Left lung (tissue), 10 donors: Measurements from ENCODE around the gene POLD4. TPM values are rescaled to one million over a fixed set of nuclear protein-coding genes. Genes with fewer than 3 reads are reported as not detected.

ENCODE experiments used
- ATAC-seq: fragments of 200-7000 bp; cut with Tn5 transposase; one replicate; pipeline ENCODE4 v1.9.1; 2020; ENCODE audit warnings: moderate library complexity
- DNase-seq, 4 donors: peaks; one replicate each; pipeline ENCODE4 v3.0.0-alpha.2; 2013 to 2020
- H3K27ac ChIP-seq, 2 donors: fragments of 200-600 bp; sonication (generic) in 1 of 2; one replicate each; pipeline versions ENCODE4 v1.5.0 to v1.8.0; 2020 to 2021
- H3K27me3 ChIP-seq, 2 donors: fragments of 200-600 bp; sonication (generic) in 1 of 2; one replicate each; pipeline versions ENCODE4 v1.5.0 to v1.8.0; 2020 to 2021
- H3K36me3 ChIP-seq, 2 donors: fragments of 200-600 bp; sonication (generic) in 1 of 2; one replicate each; pipeline versions ENCODE4 v1.5.0 to v1.8.0; 2020 to 2021
- H3K4me1 ChIP-seq, 2 donors: fragments of 200-600 bp; one replicate each; pipeline ENCODE4 v1.8.0; 2021
- H3K4me3 ChIP-seq, 2 donors: fragments of 200-600 bp; sonication (generic) in 1 of 2; one replicate each; pipeline versions ENCODE4 v1.5.0 to v1.8.0; 2020 to 2021; ENCODE audit warnings: mild to moderate bottlenecking in 1 of 2
- H3K9me3 ChIP-seq, 2 donors: fragments of 200-600 bp; sonication (generic) in 1 of 2; one replicate each; pipeline versions ENCODE4 v1.5.0 to v1.8.0; 2020 to 2021
- CTCF ChIP-seq, 2 donors: fragments of 200-600 bp; sonication (generic) in 1 of 2; IDR thresholded peaks; one replicate each; pipeline versions ENCODE4 v1.5.0 to v1.8.0; 2021; ENCODE audit warnings: antibody characterized with exemption in 2 of 2
- intact Hi-C, 2 donors: fragments of 100-400 bp; cut with DNase I; formaldehyde crosslinking; loops; one replicate each; pipeline versions ENCODE4 v1.11.2 to v1.14.2; 2022
- polyA plus RNA-seq, 6 donors: library from polyadenylated mRNA; unstranded; fragments of 120-200 nt; gene quantifications; one replicate each; pipeline ENCODE4 v1.2.1, GENCODE V29; 2013; ENCODE audit not compliant: insufficient read length in 6 of 6
- total RNA-seq, 2 donors: library from RNA; stranded (reverse); fragmentation: NEBNext Ultra II Directional; extraction: Animal tissue kit (Norgen Biotek cat#: 25700); gene quantifications; one replicate each; pipeline ENCODE4 v1.2.1, GENCODE V29; 2021
- donor health status: DM: no; HTN: yes; CAD: no.
- donor health status: DM: no; HTN: no; CAD: no.

The POLD4 gene
- total and polyA plus RNA-seq, 8 donors: 26.7 to 77.3 (median 33.8) TPM

- H3K27ac ChIP-seq: peak overlapping the region; percentile 98 to 100
- H3K4me1 ChIP-seq: peaks cover 31 to 61% of the 10 kb centered on the region in 2 donors
- peak overlapping the region; percentile 56 to 77 for H3K4me3 ChIP-seq
- H3K27me3 ChIP-seq: no peaks in the 10 kb centered on the region
- ATAC-seq (peak; percentile 30), DNase-seq (peak in 2 of 4 donors; percentile 72 to 93)
- H3K36me3 ChIP-seq: no peaks in the 10 kb centered on the region
- no peaks in the 10 kb centered on the region for H3K9me3 ChIP-seq
- TF ChIP-seq CTCF (IDR thresholded peaks at IDR 0.05): no peak
- intact Hi-C loops: loop anchor here in 1 of 2 donors (5.0 kb wide), 1 partner anchor 35 kb away; no protein-coding TSS in a partner anchor
These were observed 615 bp downstream of the POLD4 start for GRCh38 chr11:67352546-67353316.

- Histone ChIP-seq H3K27me3 (no peaks in the 10 kb centered on the region), H3K4me1 (peaks cover 34 to 54% of the 10 kb centered on the region in 2 donors), H3K36me3 (no peaks in the 10 kb centered on the region), H3K4me3 (no peak overlapping the region), H3K9me3 (no peaks in the 10 kb centered on the region), H3K27ac (peak overlapping the region; percentile 51 to 98)
- peak; percentile 94 to 96 for TF ChIP-seq CTCF (IDR thresholded peaks at IDR 0.05)
- intact Hi-C loops: loop anchor here in 1 of 2 donors (5.0 kb wide), 1 partner anchor 36 kb away; no protein-coding TSS in a partner anchor
- DNase-seq (peak; percentile 51 to 89 (median 78)), ATAC-seq (peak; percentile 45)
These were observed 1.9 kb downstream of the POLD4 start for GRCh38 chr11:67351275-67352005.

- intact Hi-C loops: loop anchor here in 1 of 2 donors (5.0 kb wide), 1 partner anchor 37 kb away; no protein-coding TSS in a partner anchor
- Histone ChIP-seq H3K4me1 (peaks cover 33 to 44% of the 10 kb centered on the region in 2 donors), H3K27ac (peak overlapping the region in 1 of 2 donors; percentile 3), H3K9me3 (no peaks in the 10 kb centered on the region), H3K4me3 (no peak overlapping the region), H3K27me3 (no peaks in the 10 kb centered on the region), H3K36me3 (no peaks in the 10 kb centered on the region)
- DNase-seq (no peak), ATAC-seq (no peak)
- no peak for TF ChIP-seq CTCF (IDR thresholded peaks at IDR 0.05)
These were observed 3.3 kb downstream of the POLD4 start for GRCh38 chr11:67349928-67350465.

- no peak for DNase-seq
- intact Hi-C loops: no loop called here
These were observed 3.9 kb downstream of the POLD4 start for GRCh38 chr11:67349457-67349856.

More at GRCh38 chr11:67349457-67349856, 3.9 kb downstream of the POLD4 start:
- no peak overlapping the region for H3K4me3 ChIP-seq
- H3K4me1 ChIP-seq: peaks cover 27 to 38% of the 10 kb centered on the region in 2 donors
- no peaks in the 10 kb centered on the region for H3K9me3 ChIP-seq
- no peak for TF ChIP-seq CTCF (IDR thresholded peaks at IDR 0.05)
- no peak for ATAC-seq
- no peaks in the 10 kb centered on the region for H3K36me3 ChIP-seq
- H3K27me3 ChIP-seq: no peaks in the 10 kb centered on the region
- H3K27ac ChIP-seq: peak overlapping the region in 1 of 2 donors; percentile 3
